Upper lobe of left lung (tissue), 6 donors: ENCODE data around the gene NFKBIZ. TPM values are rescaled to one million over a fixed set of nuclear protein-coding genes. Genes with fewer than 3 reads are reported as not detected.

ENCODE experiments used
- ATAC-seq, 2 donors: fragments of 200-7000 bp; cut with Tn5 transposase; one replicate each; pipeline ENCODE4 v1.9.1; 2022; ENCODE audit warnings: mild to moderate bottlenecking in 2 of 2, moderate library complexity in 2 of 2; ENCODE audit not compliant: low FRiP score in 2 of 2
- DNase-seq, 2 donors: peaks; one replicate each; pipeline ENCODE4 v3.0.0-alpha.2; 2019 to 2020
- H3K27ac ChIP-seq, 4 donors: fragments of 200-600 bp; sonication (generic); one replicate each; pipeline ENCODE4 v1.5.1; 2016 to 2019
- H3K27me3 ChIP-seq, 4 donors: fragments of 200-600 bp; sonication (generic); one replicate each; pipeline ENCODE4 v1.5.1; 2017 to 2019
- H3K36me3 ChIP-seq, 4 donors: fragments of 200-600 bp; sonication (generic); one replicate each; pipeline ENCODE4 v1.5.1; 2016 to 2019
- H3K4me1 ChIP-seq, 4 donors: fragments of 200-600 bp; sonication (generic); one replicate each; pipeline ENCODE4 v1.5.1; 2018 to 2019
- H3K4me3 ChIP-seq, 4 donors: fragments of 200-600 bp; sonication (generic); one replicate each; pipeline ENCODE4 v1.5.1; 2017 to 2019; ENCODE audit warnings: mild to moderate bottlenecking in 2 of 4, moderate library complexity in 1 of 4
- H3K9me3 ChIP-seq, 4 donors: fragments of 200-600 bp; sonication (generic); one replicate each; pipeline ENCODE4 v1.5.1; 2018 to 2019
- CTCF ChIP-seq, 6 experiments: fragments of 450-650 bp in 4 of 6; fragments of 200-600 bp in 2 of 6; sonication (generic) in 2 of 6; IDR thresholded peaks; one replicate each; pipeline ENCODE4 v1.5.1; 2016 to 2019; ENCODE audit warnings: antibody characterized with exemption in 6 of 6
- EP300 ChIP-seq, 4 donors: sonication (generic); formaldehyde crosslinking; IDR thresholded peaks; one replicate each; pipeline ENCODE4 v1.5.1; 2017; ENCODE audit warnings: antibody characterized with exemption in 4 of 4, control low read depth in 2 of 4
- POLR2A ChIP-seq, 4 donors: fragments of 450-650 bp; IDR thresholded peaks; one replicate each; pipeline ENCODE4 v1.5.1; 2016 to 2017; ENCODE audit warnings: antibody characterized with exemption in 4 of 4, mild to moderate bottlenecking in 2 of 4
- POLR2AphosphoS5 ChIP-seq, 2 donors: sonication (generic); formaldehyde crosslinking; IDR thresholded peaks; one replicate each; pipeline ENCODE4 v1.5.1; 2017; ENCODE audit warnings: antibody characterized with exemption in 2 of 2
- WGBS, 2 donors: methylation state at CpG; one replicate each; pipeline ENCODE4 v1.1.5; 2017 to 2018; 5-methylcytosine and 5-hydroxymethylcytosine counted together
- total RNA-seq, 6 donors: library from RNA; depleted of rRNA in 4 of 6; stranded (reverse); fragments of >200 nt in 4 of 6; gene quantifications; one replicate each; pipeline versions ENCODE4 v1.1.0 to v1.2.1, GENCODE V29; 2016 to 2021
- donor health status: DM: no; HTN: no; CAD: no; lungs with moderate emphysema.
- donor health status: DM: no; HTN: yes; CAD: no; lungs with severe emphysema.

The NFKBIZ gene
- total RNA-seq, 6 donors from 2014 or later: 76.1 to 270 (median 106) TPM

DNA sequence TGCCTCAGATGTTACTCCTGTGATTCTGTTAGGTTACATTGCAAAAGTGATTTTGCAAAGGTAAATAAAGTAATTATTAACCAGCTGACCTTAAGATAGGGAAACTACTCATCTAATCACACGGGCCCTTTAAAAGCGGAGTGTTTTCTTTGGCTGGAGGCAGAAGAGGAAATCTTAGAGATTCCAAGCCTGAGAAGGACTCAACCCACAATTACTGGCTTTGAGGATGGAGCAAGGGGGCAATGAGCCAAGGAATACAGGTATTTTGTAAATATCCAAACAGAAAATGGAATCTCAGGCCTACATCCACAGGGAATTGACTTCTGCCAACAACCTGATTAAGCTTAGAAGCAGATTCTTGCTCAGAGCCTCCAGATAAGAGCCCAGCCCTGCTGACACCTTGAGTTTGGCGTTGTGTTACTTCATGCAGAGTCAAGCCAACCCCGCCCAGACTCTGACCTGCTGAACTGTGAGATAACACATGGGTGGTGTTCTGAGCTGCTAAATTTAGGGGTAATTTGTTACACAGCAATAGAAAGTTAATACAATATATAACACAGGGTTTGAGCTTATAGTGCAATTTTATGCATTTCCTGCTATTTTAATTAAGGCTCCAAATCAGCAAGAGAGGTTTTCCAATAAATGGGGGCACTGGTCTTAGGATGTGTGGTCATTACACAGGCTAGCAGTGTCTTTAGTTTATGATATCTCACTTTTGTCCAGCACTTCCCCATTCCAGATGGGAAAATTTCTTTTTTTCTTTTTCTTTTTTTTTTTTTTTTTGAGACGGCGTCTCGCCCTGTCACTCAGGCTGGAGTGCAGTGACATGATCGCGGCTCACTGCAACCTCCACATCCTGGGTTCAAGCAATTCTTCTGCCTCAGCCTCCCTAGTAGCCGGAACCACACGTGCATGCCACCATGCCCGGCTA, 19.5 kb downstream of the NFKBIZ start:
- no peaks in the 10 kb centered on the region for H3K9me3 ChIP-seq
- H3K27ac ChIP-seq: peak overlapping the region in 2 of 4 donors; percentile 9 to 49
- 71 to 81% methylated on average over 12 of the region's 12 CpGs for WGBS, 2 donors
- H3K4me3 ChIP-seq: no peak overlapping the region
- H3K4me1 ChIP-seq: peaks cover 0 to 26% (median 10%) of the 10 kb centered on the region in 4 donors
- H3K27me3 ChIP-seq: no peaks in the 10 kb centered on the region
- ATAC-seq: peak; percentile 76 to 79
- TF ChIP-seq POLR2A (IDR thresholded peaks at IDR 0.05) (no peak), CTCF (IDR thresholded peaks at IDR 0.05) (no peak), POLR2AphosphoS5 (IDR thresholded peaks at IDR 0.05) (peak in 1 of 2 donors; percentile 11), EP300 (IDR thresholded peaks at IDR 0.05) (peak in 2 of 4 donors; percentile 37 to 90)
- DNase-seq: peak in 1 of 2 donors; percentile 63
- H3K36me3 ChIP-seq: no peaks in the 10 kb centered on the region

DNA sequence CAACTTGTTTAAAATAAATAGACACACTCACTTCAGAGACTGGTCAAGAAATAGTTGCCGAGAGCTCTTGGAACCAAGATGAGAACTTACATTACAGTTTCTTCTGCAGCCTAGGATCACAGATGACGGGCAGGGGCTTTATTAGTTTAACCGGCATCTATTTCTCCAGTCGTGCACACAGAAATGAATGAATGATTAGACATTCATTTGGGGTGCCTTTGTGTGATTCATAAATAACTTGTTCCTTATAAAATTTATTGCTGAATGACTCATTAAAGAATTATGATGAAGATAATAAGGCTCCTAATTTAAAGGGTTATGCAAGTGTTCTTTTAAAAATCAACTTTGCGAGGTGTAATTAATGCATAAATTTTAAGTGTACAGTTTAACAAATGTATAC, 20.8 kb downstream of the NFKBIZ start:
- Histone ChIP-seq H3K4me1 (peaks cover 0 to 26% (median 10%) of the 10 kb centered on the region in 4 donors), H3K27ac (no peak overlapping the region), H3K4me3 (no peak overlapping the region), H3K27me3 (no peaks in the 10 kb centered on the region), H3K36me3 (no peaks in the 10 kb centered on the region), H3K9me3 (no peaks in the 10 kb centered on the region)
- DNase-seq: no peak
- TF ChIP-seq CTCF (IDR thresholded peaks at IDR 0.05) (no peak), POLR2A (IDR thresholded peaks at IDR 0.05) (no peak), POLR2AphosphoS5 (IDR thresholded peaks at IDR 0.05) (no peak), EP300 (IDR thresholded peaks at IDR 0.05) (no peak)
- WGBS, 2 donors: 95 to 97% methylated on average over 5 of the region's 5 CpGs
- no peak for ATAC-seq

GRCh38 chr3:101873619-101874018, 24.3 kb downstream of the NFKBIZ start:
- TF ChIP-seq EP300 (IDR thresholded peaks at IDR 0.05) (peak in 1 of 4 donors; percentile 7), POLR2AphosphoS5 (IDR thresholded peaks at IDR 0.05) (no peak), POLR2A (IDR thresholded peaks at IDR 0.05) (no peak)
- Histone ChIP-seq H3K27me3 (no peaks in the 10 kb centered on the region), H3K27ac (no peak overlapping the region), H3K36me3 (no peaks in the 10 kb centered on the region), H3K4me1 (peaks cover 0 to 7% (median 2%) of the 10 kb centered on the region in 4 donors), H3K4me3 (no peak overlapping the region), H3K9me3 (no peaks in the 10 kb centered on the region)
- 53 to 58% methylated on average over 2 of the region's 2 CpGs for WGBS, 2 donors
- DNase-seq (no peak), ATAC-seq (no peak)

- 60 to 68% methylated on average over 8 of the region's 8 CpGs for WGBS, 2 donors
- Histone ChIP-seq H3K36me3 (no peaks in the 10 kb centered on the region), H3K9me3 (no peaks in the 10 kb centered on the region), H3K4me1 (peaks cover 0 to 4% (median 0%) of the 10 kb centered on the region in 4 donors), H3K4me3 (no peak overlapping the region), H3K27me3 (no peaks in the 10 kb centered on the region), H3K27ac (no peak overlapping the region)
- no peak for DNase-seq
- TF ChIP-seq EP300 (IDR thresholded peaks at IDR 0.05) (no peak), POLR2A (IDR thresholded peaks at IDR 0.05) (no peak), CTCF (IDR thresholded peaks at IDR 0.05) (no peak), POLR2AphosphoS5 (IDR thresholded peaks at IDR 0.05) (no peak)
- ATAC-seq: peak in 1 of 2 donors; percentile 60
Observed at GRCh38 chr3:101876142-101876541, 26.8 kb downstream of the NFKBIZ start.

- H3K36me3 ChIP-seq: no peaks in the 10 kb centered on the region
- no peak for ATAC-seq
Observed at GRCh38 chr3:101878589-101878988, 29.3 kb downstream of the NFKBIZ start.

More at GRCh38 chr3:101878589-101878988, 29.3 kb downstream of the NFKBIZ start:
- Histone ChIP-seq H3K4me3 (no peak overlapping the region), H3K4me1 (peaks cover 0 to 4% (median 0%) of the 10 kb centered on the region in 4 donors), H3K9me3 (no peaks in the 10 kb centered on the region), H3K27me3 (no peaks in the 10 kb centered on the region), H3K27ac (no peak overlapping the region)
- 92% methylated on average over 2 of the region's 2 CpGs for whole genome bisulfite sequencing, 2 donors
- TF ChIP-seq EP300 (IDR thresholded peaks at IDR 0.05) (no peak), CTCF (IDR thresholded peaks at IDR 0.05) (no peak), POLR2A (IDR thresholded peaks at IDR 0.05) (no peak), POLR2AphosphoS5 (IDR thresholded peaks at IDR 0.05) (no peak)
- DNase-seq: no peak
